ENCODE measurements around the gene NDC1. TPM values are rescaled to one million over a fixed set of nuclear protein-coding genes. Genes with fewer than 3 reads are reported as not detected.

Gene NDC1
- total RNA-seq, 1 donor from 2014 or later = 8.6 TPM

DNA sequence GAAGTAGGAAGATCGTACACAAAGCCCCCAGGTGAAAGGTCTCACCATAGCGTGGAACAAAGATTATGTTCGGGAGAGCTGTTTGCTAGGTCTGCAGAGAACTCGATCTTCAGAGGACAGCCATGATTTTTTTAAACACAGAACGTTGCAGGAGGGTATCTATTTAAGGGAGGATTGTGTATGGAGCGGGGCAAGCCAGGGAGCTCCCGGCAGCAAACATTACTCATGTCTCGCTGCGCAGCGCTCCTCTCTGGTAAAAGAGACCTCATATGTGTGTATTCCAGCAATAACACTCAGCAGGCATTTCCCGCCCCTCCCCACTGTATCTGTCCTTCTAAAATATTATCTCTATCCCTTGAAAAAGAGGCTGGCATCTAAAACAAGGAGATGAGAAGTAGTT, 101.8 kb downstream of the NDC1 start:
- H3K27ac Mint-ChIP-seq (ENCODE audit: unreplicated experiment) = peak overlapping the region; percentile 97
- no peaks in the 10 kb centered on the region for H3K36me3 Mint-ChIP-seq (ENCODE audit: low read depth)
- H3K9me3 Mint-ChIP-seq (ENCODE audit: low read depth) = no peaks in the 10 kb centered on the region
- no peak for TF ChIP-seq CTCF (IDR thresholded peaks at IDR 0.05)
- H3K4me3 Mint-ChIP-seq (ENCODE audit: unreplicated experiment) = peak overlapping the region; percentile 66
- no peaks in the 10 kb centered on the region for H3K27me3 Mint-ChIP-seq (ENCODE audit: low read depth)
- no peak for DNase-seq (ENCODE audit: low spot score)
- H3K4me1 Mint-ChIP-seq (ENCODE audit: low read depth) = peaks cover 82% of the 10 kb centered on the region

DNA sequence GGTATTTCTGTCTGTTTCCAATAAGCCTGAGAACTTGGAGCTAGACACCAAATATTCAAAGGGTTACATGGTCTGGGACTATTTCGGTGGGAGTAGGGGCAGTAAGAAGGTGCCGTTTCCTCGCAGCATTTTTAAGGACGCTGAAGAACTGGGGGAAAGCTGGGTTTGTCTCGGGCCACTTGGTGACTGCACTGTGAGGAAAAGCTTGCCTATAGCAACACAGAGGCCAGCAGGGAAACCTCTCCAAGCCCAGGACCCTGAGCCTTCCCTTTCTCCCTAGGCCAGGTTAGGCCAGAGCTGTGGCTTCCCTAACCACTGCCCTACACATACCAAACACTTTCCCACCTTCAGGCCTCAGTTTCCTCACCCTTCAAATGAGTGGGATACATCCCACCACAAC, 102.4 kb downstream of the NDC1 start:
- no peak for DNase-seq (ENCODE audit: low spot score)
- peak overlapping the region; percentile 97 for H3K27ac Mint-ChIP-seq (ENCODE audit: unreplicated experiment)
- H3K4me1 Mint-ChIP-seq (ENCODE audit: low read depth) = peaks cover 82% of the 10 kb centered on the region
- no peaks in the 10 kb centered on the region for H3K9me3 Mint-ChIP-seq (ENCODE audit: low read depth)
- no peaks in the 10 kb centered on the region for H3K27me3 Mint-ChIP-seq (ENCODE audit: low read depth)
- TF ChIP-seq CTCF (IDR thresholded peaks at IDR 0.05) = no peak
- H3K4me3 Mint-ChIP-seq (ENCODE audit: unreplicated experiment) = peak overlapping the region; percentile 66
- no peaks in the 10 kb centered on the region for H3K36me3 Mint-ChIP-seq (ENCODE audit: low read depth)

GRCh38 chr1:53735261-53735660, 102.8 kb downstream of the NDC1 start:
- Mint-ChIP-seq H3K36me3 (ENCODE audit: low read depth) (no peaks in the 10 kb centered on the region), H3K4me3 (ENCODE audit: unreplicated experiment) (peak overlapping the region; percentile 66), H3K27me3 (ENCODE audit: low read depth) (no peaks in the 10 kb centered on the region), H3K4me1 (ENCODE audit: low read depth) (peaks cover 82% of the 10 kb centered on the region), H3K27ac (ENCODE audit: unreplicated experiment) (peak overlapping the region; percentile 97), H3K9me3 (ENCODE audit: low read depth) (no peaks in the 10 kb centered on the region)
- no peak for TF ChIP-seq CTCF (IDR thresholded peaks at IDR 0.05)
- DNase-seq (ENCODE audit: low spot score) = no peak

GRCh38 chr1:53734650-53735211, 103.4 kb downstream of the NDC1 start:
- peak overlapping the region; percentile 97 for H3K27ac Mint-ChIP-seq (ENCODE audit: unreplicated experiment)
- no peaks in the 10 kb centered on the region for H3K27me3 Mint-ChIP-seq (ENCODE audit: low read depth)
- no peak for TF ChIP-seq CTCF (IDR thresholded peaks at IDR 0.05)
- H3K36me3 Mint-ChIP-seq (ENCODE audit: low read depth) = no peaks in the 10 kb centered on the region
- peaks cover 82% of the 10 kb centered on the region for H3K4me1 Mint-ChIP-seq (ENCODE audit: low read depth)
- DNase-seq (ENCODE audit: low spot score) = no peak
- H3K9me3 Mint-ChIP-seq (ENCODE audit: low read depth) = no peaks in the 10 kb centered on the region
- H3K4me3 Mint-ChIP-seq (ENCODE audit: unreplicated experiment) = peak overlapping the region; percentile 66

DNA sequence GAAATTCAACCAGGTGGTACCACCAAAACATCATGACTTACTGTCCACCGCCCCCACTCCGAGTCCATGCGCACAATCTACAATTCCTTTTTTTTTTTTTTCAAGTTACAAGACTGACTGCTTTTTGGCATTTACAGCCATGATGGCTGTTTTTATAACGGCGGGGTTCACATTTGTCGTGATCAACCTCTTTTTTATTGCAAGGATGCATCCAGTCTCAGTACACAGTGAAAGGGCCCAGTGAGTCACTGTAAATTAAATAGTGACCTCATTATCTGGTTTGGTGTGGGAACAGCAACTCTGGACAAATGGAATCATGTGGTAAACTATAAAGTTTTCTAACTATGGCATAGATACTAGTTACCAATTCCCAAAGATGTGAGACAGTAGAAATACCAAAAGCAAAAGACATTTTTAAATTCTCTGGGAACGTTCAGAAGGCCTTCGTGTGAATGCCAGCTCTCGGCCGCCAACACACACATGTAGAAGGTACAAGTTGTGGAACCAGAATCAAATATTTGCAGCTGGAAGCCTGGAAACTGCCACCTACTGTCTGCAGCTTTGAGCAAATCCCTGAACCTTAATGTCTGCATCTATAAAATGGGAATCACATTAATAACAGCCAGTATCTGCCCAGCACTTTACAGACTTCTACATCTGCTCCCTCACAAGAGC, 104.0 kb downstream of the NDC1 start:
- Mint-ChIP-seq H3K4me1 (ENCODE audit: low read depth) (peaks cover 85% of the 10 kb centered on the region), H3K4me3 (ENCODE audit: unreplicated experiment) (peak overlapping the region; percentile 66), H3K9me3 (ENCODE audit: low read depth) (no peaks in the 10 kb centered on the region), H3K27me3 (ENCODE audit: low read depth) (no peaks in the 10 kb centered on the region), H3K36me3 (ENCODE audit: low read depth) (no peaks in the 10 kb centered on the region), H3K27ac (ENCODE audit: unreplicated experiment) (peak overlapping the region; percentile 97)
- no peak for DNase-seq (ENCODE audit: low spot score)
- peak; percentile 50 for TF ChIP-seq CTCF (IDR thresholded peaks at IDR 0.05)
